C4-2B (cell line): ENCODE results near the gene TMEM158.

Experiments used
- ZFX ChIP-seq: fragments of 450-650 bp; IDR thresholded peaks from 2 replicates; pipeline ENCODE4 v1.6.1; 2017
- TF ChIP-seq, protein P1 (sequence below): fragments of 450-650 bp; conservative IDR thresholded peaks from 2 replicates; pipeline ENCODE4 v1.5.1; 2017; ENCODE audit warnings: mild to moderate bottlenecking

DNA sequence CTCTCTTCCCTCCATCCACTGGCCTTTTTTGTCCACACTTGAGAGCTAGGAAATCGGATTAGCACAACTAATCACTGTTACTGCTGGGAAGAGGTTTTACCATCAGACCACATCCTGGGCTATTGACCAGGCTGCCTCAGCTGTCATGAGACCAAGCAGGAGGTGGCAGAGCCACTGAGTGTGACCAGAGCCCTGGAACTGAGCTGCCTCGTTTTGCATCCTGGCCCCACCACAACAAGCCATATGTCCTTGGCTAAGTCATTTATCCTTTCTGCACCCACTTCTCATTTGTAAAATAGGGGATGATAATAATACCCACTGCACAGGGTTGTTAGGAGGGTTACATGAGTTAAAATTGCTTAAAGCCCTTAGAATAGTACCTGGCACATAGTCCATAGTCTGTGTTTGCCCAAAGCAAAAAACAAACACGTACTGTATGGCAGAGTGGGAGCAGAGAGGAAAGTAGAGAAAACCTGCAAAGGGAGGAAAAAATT lies 34.1 kb downstream of the TMEM158 start:
- TF ChIP-seq, protein P1, sequence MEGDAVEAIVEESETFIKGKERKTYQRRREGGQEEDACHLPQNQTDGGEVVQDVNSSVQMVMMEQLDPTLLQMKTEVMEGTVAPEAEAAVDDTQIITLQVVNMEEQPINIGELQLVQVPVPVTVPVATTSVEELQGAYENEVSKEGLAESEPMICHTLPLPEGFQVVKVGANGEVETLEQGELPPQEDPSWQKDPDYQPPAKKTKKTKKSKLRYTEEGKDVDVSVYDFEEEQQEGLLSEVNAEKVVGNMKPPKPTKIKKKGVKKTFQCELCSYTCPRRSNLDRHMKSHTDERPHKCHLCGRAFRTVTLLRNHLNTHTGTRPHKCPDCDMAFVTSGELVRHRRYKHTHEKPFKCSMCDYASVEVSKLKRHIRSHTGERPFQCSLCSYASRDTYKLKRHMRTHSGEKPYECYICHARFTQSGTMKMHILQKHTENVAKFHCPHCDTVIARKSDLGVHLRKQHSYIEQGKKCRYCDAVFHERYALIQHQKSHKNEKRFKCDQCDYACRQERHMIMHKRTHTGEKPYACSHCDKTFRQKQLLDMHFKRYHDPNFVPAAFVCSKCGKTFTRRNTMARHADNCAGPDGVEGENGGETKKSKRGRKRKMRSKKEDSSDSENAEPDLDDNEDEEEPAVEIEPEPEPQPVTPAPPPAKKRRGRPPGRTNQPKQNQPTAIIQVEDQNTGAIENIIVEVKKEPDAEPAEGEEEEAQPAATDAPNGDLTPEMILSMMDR, result no peak
- no peak for TF ChIP-seq ZFX
